ENCODE data around the gene TMCC1. TPM values are rescaled to one million over a fixed set of nuclear protein-coding genes. Genes with fewer than 3 reads are reported as not detected.

Gene TMCC1
- total RNA-seq, 2 donors from 2014 or later = 20.0 to 21.7 TPM

- H3K27ac ChIP-seq = no peak overlapping the region
- H3K36me3 ChIP-seq = peaks cover 6% of the 10 kb centered on the region
- TF ChIP-seq, protein P1, sequence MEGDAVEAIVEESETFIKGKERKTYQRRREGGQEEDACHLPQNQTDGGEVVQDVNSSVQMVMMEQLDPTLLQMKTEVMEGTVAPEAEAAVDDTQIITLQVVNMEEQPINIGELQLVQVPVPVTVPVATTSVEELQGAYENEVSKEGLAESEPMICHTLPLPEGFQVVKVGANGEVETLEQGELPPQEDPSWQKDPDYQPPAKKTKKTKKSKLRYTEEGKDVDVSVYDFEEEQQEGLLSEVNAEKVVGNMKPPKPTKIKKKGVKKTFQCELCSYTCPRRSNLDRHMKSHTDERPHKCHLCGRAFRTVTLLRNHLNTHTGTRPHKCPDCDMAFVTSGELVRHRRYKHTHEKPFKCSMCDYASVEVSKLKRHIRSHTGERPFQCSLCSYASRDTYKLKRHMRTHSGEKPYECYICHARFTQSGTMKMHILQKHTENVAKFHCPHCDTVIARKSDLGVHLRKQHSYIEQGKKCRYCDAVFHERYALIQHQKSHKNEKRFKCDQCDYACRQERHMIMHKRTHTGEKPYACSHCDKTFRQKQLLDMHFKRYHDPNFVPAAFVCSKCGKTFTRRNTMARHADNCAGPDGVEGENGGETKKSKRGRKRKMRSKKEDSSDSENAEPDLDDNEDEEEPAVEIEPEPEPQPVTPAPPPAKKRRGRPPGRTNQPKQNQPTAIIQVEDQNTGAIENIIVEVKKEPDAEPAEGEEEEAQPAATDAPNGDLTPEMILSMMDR (IDR thresholded peaks at IDR 0.05) = no peak
- H3K27me3 ChIP-seq = no peaks in the 10 kb centered on the region
- H3K4me1 ChIP-seq = peaks cover 0 to 28% of the 10 kb centered on the region in 2 donors
- no peak overlapping the region for H3K4me3 ChIP-seq
- H3K9me3 ChIP-seq = no peaks in the 10 kb centered on the region
- no peak for DNase-seq (ENCODE audit: low spot score)
Observed at GRCh38 chr3:129656659-129657247, 236.8 kb downstream of the TMCC1 start.

- H3K27me3 ChIP-seq = no peaks in the 10 kb centered on the region
- H3K27ac ChIP-seq = no peak overlapping the region
- DNase-seq (ENCODE audit: low spot score) = no peak
- H3K4me3 ChIP-seq = no peak overlapping the region
- peaks cover 0 to 34% of the 10 kb centered on the region in 2 donors for H3K4me1 ChIP-seq
- peaks cover 6% of the 10 kb centered on the region for H3K36me3 ChIP-seq
- TF ChIP-seq, protein P1 (IDR thresholded peaks at IDR 0.05) = no peak
- no peaks in the 10 kb centered on the region for H3K9me3 ChIP-seq
Observed at GRCh38 chr3:129655291-129655700, 238.2 kb downstream of the TMCC1 start.

DNA sequence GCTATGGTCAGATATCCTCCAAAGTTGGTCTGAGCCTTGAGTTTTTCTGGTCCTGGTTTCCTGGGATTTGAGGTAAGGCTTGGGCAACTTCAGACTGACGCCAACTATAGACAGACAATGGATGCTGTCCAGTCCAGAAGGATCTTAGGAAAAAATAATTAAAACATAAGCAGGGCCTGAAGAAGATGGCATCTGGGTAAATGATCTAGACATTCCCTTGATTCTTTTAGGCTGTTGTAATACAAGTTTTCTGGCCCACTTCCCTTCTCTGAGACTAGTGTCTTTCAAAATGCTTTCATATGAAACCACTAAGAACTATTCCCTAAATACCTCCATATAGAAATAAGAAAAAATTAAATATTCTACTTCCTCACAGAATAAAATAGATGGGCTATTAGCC lies 239.4 kb downstream of the TMCC1 start:
- Histone ChIP-seq H3K4me3 (no peak overlapping the region), H3K9me3 (no peaks in the 10 kb centered on the region), H3K27me3 (no peaks in the 10 kb centered on the region), H3K36me3 (peaks cover 6% of the 10 kb centered on the region), H3K4me1 (peaks cover 0 to 39% of the 10 kb centered on the region in 2 donors), H3K27ac (no peak overlapping the region)
- no peak for DNase-seq (ENCODE audit: low spot score)
- TF ChIP-seq, protein P1 (IDR thresholded peaks at IDR 0.05) = no peak

DNA sequence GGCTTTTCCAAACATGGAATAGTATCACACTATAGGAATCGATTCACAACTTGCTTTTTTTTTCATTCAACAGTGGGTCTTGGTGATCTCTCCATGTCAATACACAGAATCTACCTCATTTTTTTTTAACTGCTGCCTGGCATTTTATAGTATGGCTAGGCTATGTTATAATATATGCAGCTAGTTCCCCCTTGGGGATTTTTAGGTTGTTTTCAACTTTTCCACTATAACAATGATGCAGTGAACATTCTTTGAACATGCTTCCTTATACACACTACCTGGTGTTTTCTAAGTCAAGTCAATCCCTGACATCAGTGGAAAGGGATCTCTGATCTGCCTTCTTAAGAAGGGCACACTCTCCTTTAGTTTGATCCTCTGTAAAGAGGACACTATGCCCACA lies 240.5 kb downstream of the TMCC1 start:
- Histone ChIP-seq H3K9me3 (no peaks in the 10 kb centered on the region), H3K36me3 (peaks cover 6% of the 10 kb centered on the region), H3K4me3 (no peak overlapping the region), H3K27me3 (no peaks in the 10 kb centered on the region), H3K27ac (no peak overlapping the region), H3K4me1 (peaks cover 0 to 32% of the 10 kb centered on the region in 2 donors)
- TF ChIP-seq, protein P1 (IDR thresholded peaks at IDR 0.05) = no peak
- no peak for DNase-seq (ENCODE audit: low spot score)

DNA sequence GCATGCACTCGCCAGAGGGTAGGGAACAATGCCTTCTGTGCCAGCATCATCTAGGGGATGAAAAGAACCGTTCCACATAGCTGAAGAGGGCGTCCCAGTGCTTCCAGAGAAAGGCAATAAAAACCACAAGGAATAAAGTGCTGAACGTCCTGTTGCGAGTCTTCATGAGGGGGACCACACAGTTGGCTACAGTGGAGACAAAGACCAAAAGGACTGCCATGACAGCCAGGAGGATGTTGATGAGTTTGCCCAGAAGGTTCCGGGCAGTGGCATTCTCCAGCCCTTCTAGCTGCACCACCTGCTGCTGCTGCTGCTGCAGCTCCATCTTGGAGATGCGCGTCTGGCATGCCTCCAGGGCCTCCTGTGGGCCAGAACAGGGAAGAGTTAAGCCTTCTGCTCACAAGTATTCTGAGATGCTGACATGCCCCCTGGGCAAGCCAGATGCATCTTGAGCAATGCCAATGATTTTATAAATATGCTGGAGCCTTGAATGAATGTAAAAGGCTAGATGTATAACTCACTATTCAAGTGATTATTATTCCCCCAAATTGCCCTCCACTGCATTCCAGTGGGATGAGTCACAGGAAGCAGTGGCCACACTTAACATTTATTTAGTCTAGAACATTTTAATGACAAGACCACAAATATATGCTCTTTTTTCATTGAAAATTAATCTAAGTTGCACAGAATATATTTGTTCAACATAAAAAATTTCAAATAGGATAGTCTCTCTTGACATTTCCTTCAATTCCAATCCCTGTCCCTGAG lies 241.9 kb downstream of the TMCC1 start:
- no peaks in the 10 kb centered on the region for H3K27me3 ChIP-seq
- H3K4me3 ChIP-seq = no peak overlapping the region
- H3K27ac ChIP-seq = peak overlapping the region in 1 of 2 donors; percentile 21
- TF ChIP-seq, protein P1 (IDR thresholded peaks at IDR 0.05) = no peak
- peaks cover 6% of the 10 kb centered on the region for H3K36me3 ChIP-seq
- no peaks in the 10 kb centered on the region for H3K9me3 ChIP-seq
- peaks cover 0 to 18% of the 10 kb centered on the region in 2 donors for H3K4me1 ChIP-seq
- no peak for DNase-seq (ENCODE audit: low spot score)
